CD4-positive, alpha-beta T cell treated with Interleukin-6 at 100 ng/mL for 8 hours (primary cell): ENCODE data around the gene DESI2.

Source experiments
- DNase-seq: peaks from one replicate; pipeline ENCODE4 v3.0.0-alpha.2; 2020; ENCODE audit warnings: mixed read lengths, low spot score

DESI2 gene

GRCh38 chr1:244755673-244756072 is 102.7 kb downstream of the DESI2 start:
- no peak for DNase-seq

GRCh38 chr1:244757091-244757939 is 104.4 kb downstream of the DESI2 start:
- no peak for DNase-seq
